ENCODE measurements around the gene SLC16A8.

Gene SLC16A8

DNA sequence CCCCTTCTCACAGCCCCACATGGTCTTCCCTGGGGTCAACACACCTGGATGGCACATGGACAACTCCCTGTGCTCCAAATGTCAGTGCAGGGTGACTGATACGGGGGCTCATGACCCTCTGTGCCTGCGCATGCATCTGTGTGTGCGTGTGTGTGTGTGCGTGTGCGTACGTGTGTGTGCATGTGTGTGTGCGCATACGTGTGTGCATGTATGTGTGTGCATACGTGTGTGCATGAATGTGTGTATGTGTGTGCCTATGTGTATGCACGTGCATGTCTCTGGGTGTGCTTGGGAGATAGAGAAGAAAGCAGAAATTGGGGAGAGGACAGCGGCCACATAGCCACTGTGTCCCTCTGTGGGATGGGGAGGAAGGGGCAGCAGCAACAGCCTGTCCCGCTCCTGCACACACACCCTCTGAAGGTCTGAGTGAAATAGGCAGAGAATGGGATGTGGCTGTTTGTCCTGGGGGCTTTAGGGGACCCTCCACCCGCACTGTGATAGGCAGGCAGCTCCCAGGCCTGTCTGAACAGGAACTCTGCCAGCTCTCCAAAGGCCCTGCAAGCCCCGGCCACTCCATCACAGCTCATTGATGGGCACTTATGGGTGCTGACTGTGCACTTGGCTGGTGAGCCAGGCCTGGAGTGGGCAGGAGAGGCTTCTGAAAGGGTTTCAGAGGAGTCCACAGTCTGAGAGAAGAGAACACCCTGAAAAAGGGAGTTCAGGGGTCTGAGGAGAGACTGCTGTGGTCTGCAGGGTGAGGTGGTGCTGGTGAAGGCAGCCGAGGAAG is 55.4 kb downstream of the SLC16A8 start:
- DNase-seq (ENCODE audit: low read depth in 2 of 2): no peak

Data from activated CD8-positive, alpha-beta memory T cell treated with anti-CD3 and anti-CD28 coated beads for 4 hours (primary cell).